ENCODE data around the gene AUP1.
A peak's percentile ranks its signal among the peaks of the same experiment; 100 is the strongest.

The AUP1 gene

DNA sequence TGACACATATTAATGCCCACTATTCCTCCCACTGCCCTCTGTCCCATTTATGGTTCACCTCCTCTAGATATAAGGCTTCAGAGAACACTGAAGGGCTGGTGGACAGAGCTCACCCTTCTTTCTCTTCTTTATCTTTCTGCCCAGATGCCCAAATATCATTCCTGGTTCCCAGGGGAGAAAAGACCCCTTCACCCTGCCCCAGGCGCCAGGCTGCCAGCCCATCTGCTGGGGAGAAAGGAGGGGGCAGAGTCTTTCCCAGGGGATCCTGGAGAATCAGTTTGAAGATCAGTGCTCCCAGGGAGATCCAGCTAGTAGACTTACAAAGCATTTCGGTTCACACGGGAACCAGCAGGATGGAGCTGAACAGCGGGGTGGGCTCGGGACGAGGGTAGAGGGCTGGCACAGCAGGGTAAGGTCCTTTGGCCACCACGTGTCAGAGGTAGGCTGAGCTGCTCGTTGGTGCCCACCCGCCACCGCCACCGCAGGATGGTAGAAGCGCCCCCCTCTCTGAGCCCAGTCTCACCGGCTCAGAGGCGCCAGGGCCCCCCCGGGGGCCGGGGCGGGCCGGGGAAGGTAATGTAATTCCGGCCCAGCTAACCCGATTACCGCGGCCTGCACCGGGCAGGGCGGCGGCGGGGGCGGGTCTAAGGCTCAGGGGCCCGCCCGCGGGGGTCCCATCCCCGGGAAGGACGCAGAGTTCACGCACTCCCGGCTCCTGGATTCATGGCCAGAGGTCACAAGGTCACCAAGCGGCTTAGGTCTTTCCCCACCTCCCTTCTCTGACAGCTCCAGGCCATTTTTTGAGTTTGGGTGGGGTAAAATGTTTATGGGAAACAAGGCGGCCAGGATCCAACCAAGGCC is 16.5 kb downstream of the AUP1 start:
- Histone ChIP-seq H2AFZ (ENCODE audit: low read depth, low read length) (no peak overlapping the region), H3K4me2 (ENCODE audit: low read length) (peak overlapping the region; percentile 81), H3K4me3 (ENCODE audit: low read length) (peak overlapping the region; percentile 84), H3K27ac (ENCODE audit: low read length) (no peak overlapping the region; the same call in 1 of the 2 replicates), H3K79me2 (ENCODE audit: low read length) (no peaks in the 10 kb centered on the region), H3K27me3 (ENCODE audit: low read depth, low read length) (no peaks in the 10 kb centered on the region), H3K9me3 (ENCODE audit: insufficient read depth, low read length) (no peaks in the 10 kb centered on the region), H4K20me1 (ENCODE audit: insufficient read depth, low read length) (no peaks in the 10 kb centered on the region), H3K36me3 (replicated peaks; ENCODE audit: low read depth, low read length) (no peaks in the 10 kb centered on the region), H3K9ac (ENCODE audit: low read length) (peak overlapping the region; percentile 61), H3K4me1 (ENCODE audit: low read length) (peaks cover 16% of the 10 kb centered on the region)
- no peak for TF ChIP-seq EZH2phosphoT487 (IDR thresholded peaks at IDR 0.05; ENCODE audit: low read depth)
- TF ChIP-seq, protein P1, sequence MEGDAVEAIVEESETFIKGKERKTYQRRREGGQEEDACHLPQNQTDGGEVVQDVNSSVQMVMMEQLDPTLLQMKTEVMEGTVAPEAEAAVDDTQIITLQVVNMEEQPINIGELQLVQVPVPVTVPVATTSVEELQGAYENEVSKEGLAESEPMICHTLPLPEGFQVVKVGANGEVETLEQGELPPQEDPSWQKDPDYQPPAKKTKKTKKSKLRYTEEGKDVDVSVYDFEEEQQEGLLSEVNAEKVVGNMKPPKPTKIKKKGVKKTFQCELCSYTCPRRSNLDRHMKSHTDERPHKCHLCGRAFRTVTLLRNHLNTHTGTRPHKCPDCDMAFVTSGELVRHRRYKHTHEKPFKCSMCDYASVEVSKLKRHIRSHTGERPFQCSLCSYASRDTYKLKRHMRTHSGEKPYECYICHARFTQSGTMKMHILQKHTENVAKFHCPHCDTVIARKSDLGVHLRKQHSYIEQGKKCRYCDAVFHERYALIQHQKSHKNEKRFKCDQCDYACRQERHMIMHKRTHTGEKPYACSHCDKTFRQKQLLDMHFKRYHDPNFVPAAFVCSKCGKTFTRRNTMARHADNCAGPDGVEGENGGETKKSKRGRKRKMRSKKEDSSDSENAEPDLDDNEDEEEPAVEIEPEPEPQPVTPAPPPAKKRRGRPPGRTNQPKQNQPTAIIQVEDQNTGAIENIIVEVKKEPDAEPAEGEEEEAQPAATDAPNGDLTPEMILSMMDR (IDR thresholded peaks at IDR 0.05; ENCODE audit: low read depth, low read length), result no peak

DNA sequence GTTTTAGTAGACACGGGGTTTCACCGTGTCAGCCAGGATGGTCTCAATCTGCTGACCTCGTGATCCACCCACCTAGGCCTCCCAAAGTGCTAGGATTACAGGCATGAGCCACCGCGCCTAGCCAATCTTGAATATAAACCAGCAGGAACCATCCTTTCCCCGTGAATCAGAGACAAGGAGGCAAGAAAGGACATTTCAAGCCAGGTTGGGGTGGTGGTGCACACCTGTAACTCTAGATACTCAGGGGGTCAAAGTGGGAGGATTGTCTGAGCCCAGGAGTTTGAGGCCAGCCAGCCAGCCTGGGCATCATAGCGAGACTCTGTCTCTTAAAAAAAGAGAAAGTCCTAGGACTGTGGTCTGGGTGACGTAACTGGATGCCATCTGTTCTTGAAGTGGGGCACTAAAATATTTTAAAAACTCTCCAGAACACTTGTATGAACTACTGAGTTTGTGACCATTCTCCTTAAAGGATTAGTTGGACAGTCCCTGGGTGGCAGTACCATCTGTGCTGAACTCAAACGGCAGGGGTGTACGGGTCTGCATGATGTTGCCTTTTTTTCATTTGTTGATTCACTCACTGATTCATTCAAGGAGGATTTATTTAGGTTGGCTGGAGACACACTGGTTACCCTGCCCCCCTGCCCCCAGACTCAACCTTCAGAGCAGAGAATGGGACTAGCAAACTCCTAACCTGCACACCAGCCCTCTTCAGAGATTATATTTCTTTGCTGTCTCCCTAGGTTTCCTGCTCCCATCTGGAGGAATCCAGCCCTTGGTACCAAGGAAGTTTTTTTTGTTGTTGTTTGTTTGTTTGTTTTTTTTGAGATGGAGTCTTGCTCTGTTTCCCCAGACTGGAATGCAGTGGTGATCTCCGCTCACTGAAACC is 18.2 kb downstream of the AUP1 start:
- H3K27me3 ChIP-seq (ENCODE audit: low read depth, low read length), result no peaks in the 10 kb centered on the region
- H3K4me2 ChIP-seq (ENCODE audit: low read length), result no peak overlapping the region
- peaks cover 19% of the 10 kb centered on the region for H3K4me1 ChIP-seq (ENCODE audit: low read length)
- no peaks in the 10 kb centered on the region for H3K36me3 ChIP-seq (replicated peaks; ENCODE audit: low read depth, low read length)
- H2AFZ ChIP-seq (ENCODE audit: low read depth, low read length), result no peak overlapping the region
- no peak overlapping the region for H3K4me3 ChIP-seq (ENCODE audit: low read length)
- no peaks in the 10 kb centered on the region for H4K20me1 ChIP-seq (ENCODE audit: insufficient read depth, low read length)
- TF ChIP-seq, protein P1 (IDR thresholded peaks at IDR 0.05; ENCODE audit: low read depth, low read length), result no peak
- TF ChIP-seq EZH2phosphoT487 (IDR thresholded peaks at IDR 0.05; ENCODE audit: low read depth), result no peak
- no peaks in the 10 kb centered on the region for H3K9me3 ChIP-seq (ENCODE audit: insufficient read depth, low read length)
- H3K27ac ChIP-seq (ENCODE audit: low read length), result no peak overlapping the region
- no peak overlapping the region for H3K9ac ChIP-seq (ENCODE audit: low read length)
- peaks cover 7% of the 10 kb centered on the region for H3K79me2 ChIP-seq (ENCODE audit: low read length)

DNA sequence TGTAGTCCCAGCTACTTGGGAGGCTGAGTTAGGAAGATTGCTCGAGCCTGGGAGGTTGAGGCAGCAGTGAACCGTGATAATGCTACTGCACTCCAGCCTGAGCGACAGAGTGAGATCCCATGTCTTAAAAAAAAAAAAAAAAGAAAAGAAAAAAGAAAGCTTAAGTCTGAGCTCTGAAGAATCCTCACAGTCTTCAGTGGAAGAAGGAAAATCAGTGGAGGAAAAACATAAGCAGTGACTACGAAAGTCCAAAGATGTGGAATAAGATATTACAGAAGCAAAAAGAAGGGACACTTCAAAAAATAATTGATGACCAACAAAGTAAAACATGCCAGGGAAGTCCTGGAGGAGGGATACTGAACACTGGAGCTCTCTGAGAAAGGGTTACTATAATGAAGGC is 19.2 kb downstream of the AUP1 start:
- Histone ChIP-seq H3K9ac (ENCODE audit: low read length) (no peak overlapping the region), H3K9me3 (ENCODE audit: insufficient read depth, low read length) (no peaks in the 10 kb centered on the region), H3K4me3 (ENCODE audit: low read length) (no peak overlapping the region), H3K36me3 (replicated peaks; ENCODE audit: low read depth, low read length) (peaks cover 8% of the 10 kb centered on the region), H3K27me3 (ENCODE audit: low read depth, low read length) (no peaks in the 10 kb centered on the region), H3K4me2 (ENCODE audit: low read length) (no peak overlapping the region), H4K20me1 (ENCODE audit: insufficient read depth, low read length) (no peaks in the 10 kb centered on the region), H3K27ac (ENCODE audit: low read length) (no peak overlapping the region), H3K4me1 (ENCODE audit: low read length) (peaks cover 26% of the 10 kb centered on the region), H3K79me2 (ENCODE audit: low read length) (peaks cover 11% of the 10 kb centered on the region), H2AFZ (ENCODE audit: low read depth, low read length) (no peak overlapping the region)
- TF ChIP-seq, protein P1 (IDR thresholded peaks at IDR 0.05; ENCODE audit: low read depth, low read length), result no peak
- TF ChIP-seq EZH2phosphoT487 (IDR thresholded peaks at IDR 0.05; ENCODE audit: low read depth), result no peak
